T47D (cell line): ENCODE measurements around the gene NIPAL4.
"Not testable (repeated sequence)": the region's sequence is repeated elsewhere in the genome, so short reads cannot be mapped to it uniquely, and the experiment has no call there.

Source experiments
- DNase-seq, 2 experiments: peaks; one replicate each; pipeline versions ENCODE4 v3.0.0 to v3.0.0-alpha.2; 2011 to 2012; ENCODE audit warnings: low read depth in 1 of 2, low spot score in 1 of 2
- JUND ChIP-seq: IDR thresholded peaks from 2 replicates; pipeline ENCODE4 v1.6.1; 2012; ENCODE audit warnings: low read depth
- in situ Hi-C: cut with HindIII; loops from 2 replicates; pipeline ENCODE4 v1.10.0; 2016; ENCODE audit warnings: low sequenced_read_pairs, low pct_unique_long_range_greater_than_20kb

The NIPAL4 gene

DNA sequence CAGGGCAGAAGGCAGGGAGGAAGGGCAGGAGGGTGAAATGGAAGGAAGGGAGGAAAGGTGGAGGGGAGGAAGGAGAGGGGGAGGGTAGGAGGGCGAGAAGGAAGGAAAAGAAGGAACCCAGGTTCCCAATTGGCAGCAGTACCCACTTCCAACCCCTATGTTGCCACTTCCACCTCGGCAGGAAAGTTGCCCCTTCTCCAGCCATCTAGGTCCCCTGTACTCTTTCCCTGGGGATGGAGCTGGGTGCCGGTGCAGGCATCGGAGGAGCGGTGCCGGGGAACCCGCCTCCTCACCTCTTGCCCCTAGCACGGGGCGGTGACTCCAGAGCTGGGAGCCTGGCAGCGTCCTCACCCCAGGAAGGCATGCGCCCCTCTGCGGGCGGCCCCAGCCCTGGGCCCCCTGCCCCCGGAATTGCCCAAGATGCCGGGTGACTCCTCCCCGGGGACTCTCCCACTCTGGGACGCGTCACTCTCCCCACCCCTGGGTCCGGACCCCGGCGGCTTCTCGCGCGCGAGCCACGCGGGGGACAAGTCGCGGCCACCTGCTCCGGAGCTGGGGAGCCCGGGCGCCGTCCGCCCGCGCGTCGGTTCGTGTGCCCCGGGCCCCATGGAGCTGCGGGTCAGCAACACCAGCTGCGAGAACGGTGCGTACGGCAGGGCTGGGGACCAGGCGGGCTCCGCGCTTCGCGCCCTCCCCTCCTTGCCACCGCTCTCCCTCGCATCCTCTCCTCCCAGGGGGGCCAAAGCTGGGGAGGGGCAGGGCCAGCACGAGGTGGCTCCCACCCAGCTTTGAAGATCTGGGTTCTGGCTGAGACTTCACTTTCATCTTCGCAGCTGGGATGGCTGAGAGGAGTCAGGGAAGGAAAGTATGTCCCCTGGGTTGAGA, at the start of gene NIPAL4:
TSS of gene NIPAL4 (plus strand) at position 499 of the 885 bp plus-strand sequence. CDS start at position 607, 108 bp downstream.
- DNase-seq = peak; percentile 36 to 38
- in situ Hi-C loops = no loop called here
- no peak for TF ChIP-seq JUND

DNA sequence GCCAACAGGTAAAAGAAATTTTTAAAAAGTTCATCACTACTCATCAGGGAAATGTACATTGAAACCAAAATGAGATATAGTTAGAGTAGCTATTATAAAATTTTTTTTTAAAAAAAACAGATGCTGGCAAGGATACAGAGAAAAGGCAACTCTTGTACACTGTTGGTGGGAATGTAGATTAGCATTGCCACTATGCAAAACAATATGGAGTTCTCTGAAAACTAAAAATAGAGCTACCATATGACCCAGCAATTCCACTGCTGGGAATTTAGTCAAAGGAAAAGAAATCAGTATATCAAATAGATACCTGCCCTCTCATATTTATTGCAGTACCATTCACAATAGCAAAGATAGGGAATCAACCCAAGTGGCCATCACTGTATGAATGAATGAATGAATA, 44.2 kb upstream of the NIPAL4 start:
- in situ Hi-C loops = no loop called here
- TF ChIP-seq JUND = no peak
- DNase-seq = no peak

DNA sequence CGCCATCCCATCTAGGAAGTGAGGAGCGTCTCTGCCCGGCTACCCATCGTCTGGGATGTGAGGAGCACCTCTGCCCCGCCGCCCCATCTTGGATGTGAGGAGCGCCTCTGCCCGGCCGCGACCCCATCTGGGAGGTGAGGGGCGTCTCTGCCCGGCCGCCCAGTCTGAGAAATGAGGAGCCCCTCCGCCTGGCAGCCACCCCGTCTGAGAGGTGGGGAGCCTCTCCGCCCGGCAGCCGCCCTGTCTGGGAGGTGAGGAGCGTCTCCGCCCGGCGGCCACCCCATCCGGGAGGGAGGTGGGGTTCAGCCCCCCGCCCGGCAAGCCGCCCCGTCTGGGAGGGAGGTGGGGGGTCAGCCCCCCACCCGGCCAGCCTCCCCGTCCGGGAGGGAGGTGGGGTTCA, 40.5 kb upstream of the NIPAL4 start:
- DNase-seq, in situ Hi-C loops: not testable (repeated sequence)

DNA sequence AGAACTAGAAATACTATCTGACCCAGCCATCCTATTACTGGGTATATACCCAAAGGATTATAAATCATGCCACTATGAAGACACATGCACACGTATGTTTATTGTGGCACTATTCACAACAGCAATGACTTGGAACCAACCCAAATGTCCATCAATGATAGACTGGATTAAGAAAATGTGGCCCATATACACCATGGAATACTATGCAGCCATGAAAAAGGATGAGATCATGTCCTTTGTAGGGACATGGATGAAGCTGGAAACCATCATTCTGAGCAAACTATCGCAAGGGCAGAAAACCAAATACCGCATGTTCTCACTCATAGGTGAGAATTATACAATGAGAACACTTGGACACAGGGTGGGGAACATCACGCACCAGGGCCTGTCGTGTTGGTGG, 30.1 kb upstream of the NIPAL4 start:
- DNase-seq, in situ Hi-C loops: not testable (repeated sequence)

DNA sequence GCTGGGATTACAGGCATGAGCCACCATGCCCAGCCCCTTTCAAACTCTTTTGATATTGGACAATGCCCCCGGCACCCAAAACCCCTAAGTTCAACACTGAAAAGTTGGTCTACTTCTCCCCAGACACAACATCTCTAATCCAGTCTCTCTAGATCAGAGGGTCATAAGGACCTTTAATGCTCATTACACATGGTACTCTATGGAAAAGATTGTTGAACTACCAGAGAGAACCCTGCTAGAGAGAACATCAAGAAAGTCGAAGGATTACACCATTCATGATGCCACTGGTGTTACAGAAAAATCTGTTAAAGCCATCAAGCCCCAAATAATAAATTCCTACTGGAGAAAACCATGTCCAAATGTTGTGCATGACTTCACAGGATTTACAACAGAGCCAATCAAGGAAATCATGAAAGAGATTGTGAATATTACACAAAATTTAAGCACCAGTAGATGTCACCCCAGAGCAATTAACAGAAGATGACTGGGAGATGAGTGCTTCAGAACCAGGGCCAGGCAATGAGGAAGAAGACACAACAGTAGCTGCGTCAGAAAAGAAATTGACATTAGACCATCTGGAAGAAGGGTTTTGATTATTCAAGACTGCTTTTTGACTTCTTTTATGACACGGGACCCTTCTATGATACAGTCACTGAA, 28.3 kb upstream of the NIPAL4 start:
- peak in 1 of 2 experiments; percentile 85 for DNase-seq
- TF ChIP-seq JUND = no peak
- in situ Hi-C loops = no loop called here

DNA sequence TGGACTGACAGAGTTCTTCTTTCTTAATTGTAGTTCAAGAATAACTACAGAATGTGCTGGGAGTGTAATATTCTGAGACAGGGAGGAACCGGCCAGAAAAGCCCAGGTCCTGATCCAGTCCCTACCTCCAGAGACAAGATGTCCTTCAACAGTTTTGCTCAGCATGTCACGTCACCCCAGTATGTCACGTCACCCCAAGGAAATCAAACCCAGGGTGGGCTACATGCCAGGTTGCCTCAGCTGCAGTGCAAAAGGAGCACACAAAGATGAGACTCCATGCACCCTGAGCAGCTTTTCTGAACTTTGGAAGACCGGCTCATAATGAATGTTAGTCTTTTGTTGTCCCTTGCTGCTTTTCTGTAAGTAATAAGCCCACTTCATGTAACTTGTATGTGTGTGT, 25.9 kb upstream of the NIPAL4 start:
- TF ChIP-seq JUND = no peak
- no peak for DNase-seq
- in situ Hi-C loops = no loop called here

DNA sequence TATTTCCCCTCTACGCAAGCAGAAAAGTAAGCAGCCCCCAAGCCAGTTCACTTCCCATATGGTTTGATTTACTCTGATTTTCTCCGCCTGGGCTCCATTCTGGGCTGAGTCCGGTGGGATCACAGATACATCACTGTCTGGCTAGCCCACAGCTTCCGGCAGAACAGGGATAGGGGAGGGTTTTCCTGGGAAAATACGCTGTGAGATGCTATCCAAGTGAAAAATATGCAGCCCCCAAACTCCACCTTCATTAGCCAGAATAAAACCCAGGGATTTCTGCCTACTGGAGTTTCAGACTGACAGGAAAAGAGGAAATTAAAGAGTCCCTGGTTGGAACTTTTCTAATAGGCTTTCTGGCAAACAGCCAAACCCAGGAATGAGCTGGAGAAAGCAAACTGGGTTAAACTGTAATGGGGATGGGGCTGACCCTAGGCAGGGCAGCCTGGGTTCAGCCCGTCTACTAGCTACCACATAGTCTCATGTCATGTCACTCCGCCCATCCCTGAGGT, 16.9 kb upstream of the NIPAL4 start:
- no peak for TF ChIP-seq JUND
- in situ Hi-C loops = no loop called here
- no peak for DNase-seq

DNA sequence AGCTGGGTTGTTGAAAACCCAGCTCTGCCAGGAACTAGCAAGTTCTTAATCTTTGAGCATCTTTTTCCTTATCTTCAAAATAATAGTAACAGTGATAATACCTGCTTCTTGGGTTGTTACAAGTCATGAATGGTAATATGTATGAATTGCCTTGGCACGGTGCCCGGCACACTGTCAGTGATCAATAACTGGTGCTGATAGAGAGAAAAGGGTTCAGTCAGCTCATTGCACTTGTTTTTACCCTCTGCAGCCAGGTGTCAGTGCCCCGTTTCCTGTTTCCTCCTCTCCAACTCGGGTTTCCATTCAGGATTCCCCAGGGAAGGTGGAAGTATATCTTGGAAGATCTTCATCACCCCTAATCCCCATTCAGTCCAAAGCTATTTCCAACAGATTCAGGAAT, 15.8 kb upstream of the NIPAL4 start:
- in situ Hi-C loops = no loop called here
- TF ChIP-seq JUND = no peak
- no peak for DNase-seq

DNA sequence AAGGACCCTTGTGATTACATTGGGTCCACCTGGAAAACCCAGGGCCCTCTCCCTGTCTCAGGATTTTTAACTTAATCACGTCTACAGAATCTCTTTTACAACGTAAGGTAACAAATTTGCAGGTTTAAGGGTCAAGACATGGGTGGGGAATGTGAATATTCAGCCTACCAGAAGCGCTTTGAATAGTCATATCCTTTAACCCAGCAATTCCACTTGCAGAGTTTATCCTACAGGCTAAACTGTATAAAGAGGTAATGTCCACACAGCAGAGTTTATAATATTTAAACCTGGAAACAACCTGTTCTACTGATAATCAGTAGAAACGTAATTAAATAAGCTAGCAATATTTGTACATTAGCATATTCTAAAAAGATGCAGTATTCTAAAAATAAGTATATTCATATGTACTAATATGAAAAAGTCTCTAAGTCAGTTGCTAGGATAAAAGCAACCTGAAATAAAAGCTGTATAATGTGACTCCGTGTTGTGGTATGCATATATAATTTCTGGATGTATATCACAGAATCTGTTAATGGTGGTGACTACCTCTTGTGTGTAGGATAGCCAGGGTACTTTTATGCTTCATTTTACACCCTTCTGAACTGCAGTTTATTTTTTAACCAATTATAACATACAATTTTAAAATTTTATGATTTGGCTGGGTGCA, 14.1 kb upstream of the NIPAL4 start:
- TF ChIP-seq JUND = no peak
- no peak for DNase-seq
- in situ Hi-C loops = no loop called here

DNA sequence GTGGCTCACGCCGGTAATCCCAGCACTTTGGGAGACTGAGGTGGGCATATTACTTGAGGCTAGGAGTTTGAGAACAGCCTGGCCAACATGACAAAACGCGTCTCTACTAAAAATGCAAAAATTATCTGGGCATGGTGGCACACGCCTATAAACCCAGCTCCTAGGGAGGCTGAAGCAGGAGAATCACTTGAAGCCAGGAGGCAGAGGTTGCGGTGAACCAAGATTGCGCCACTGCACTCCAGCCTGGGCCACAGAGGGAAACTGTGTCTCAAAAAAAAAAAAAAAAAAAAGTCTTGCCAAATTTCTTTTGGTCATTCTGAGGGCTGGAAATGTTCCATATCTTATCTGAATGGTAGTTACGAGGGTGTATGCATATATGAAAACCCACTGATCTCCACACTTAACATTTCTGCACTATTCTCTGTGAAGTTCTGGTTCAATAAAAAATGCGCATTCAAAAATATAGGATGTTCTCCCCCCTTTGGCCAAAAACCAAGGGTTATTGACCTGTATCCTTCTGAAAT, 13.5 kb upstream of the NIPAL4 start:
- TF ChIP-seq JUND = no peak
- in situ Hi-C loops = no loop called here
- no peak for DNase-seq

DNA sequence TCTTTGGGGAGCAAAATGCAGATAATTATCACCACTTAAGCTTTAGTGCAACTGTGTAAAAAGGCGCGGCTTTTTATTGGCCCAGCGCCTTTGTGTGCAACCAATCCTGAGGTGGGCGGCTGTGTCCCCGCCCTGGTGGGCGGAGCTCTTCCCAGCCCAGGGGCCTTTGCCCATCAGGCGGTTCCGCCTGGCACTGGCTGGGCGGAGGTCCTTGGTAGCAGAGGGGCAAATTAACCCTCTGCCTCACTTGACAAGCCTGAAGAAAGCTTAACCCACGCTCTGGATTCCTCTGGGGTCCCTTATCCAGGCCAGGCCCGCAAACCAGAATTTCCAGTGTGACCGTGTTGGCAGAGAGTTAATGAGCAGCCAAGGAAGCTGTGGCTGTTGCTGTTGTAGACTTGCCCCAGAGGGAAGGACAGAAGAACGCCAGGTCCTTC, 12.8 kb upstream of the NIPAL4 start:
- in situ Hi-C loops = no loop called here
- TF ChIP-seq JUND = no peak
- peak; percentile 63 to 95 for DNase-seq

DNA sequence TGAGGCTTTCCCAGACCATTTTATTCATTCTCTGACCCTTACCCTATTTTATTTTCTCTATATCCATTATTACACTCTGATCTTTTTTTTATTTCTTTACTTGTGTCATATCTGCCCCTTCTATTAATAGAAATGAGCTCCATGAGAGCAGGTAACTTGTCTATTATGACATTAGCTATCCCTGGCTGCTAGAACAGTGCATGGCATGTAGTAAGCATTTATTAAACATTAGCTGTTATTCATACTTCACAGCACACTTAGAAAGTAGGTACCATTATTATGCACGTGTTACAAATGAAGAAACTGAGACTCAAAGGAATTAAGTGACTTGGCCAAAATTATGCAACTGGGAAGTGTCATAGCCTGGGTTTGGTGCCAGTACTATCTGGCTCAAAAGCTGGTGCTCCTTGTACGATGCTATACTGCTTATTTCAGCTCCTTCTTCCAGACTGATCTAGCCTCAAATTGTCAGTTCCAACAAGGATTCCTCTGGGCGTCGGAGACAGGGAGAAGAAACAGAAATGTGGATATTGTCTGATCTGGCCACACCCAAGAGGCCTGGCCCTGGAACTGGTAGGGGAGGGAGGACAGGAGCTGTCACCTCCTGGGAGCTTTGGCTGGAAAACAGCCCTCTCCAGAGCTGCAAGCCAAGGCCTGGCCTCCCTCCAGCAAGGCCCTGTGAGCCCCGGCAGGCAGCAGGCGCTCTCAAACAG, 10.8 kb upstream of the NIPAL4 start:
- no peak for TF ChIP-seq JUND
- in situ Hi-C loops = no loop called here
- DNase-seq = peak in 1 of 2 experiments; percentile 78
